Neural cell (in vitro differentiated cells): ENCODE data around the gene PHACTR3. TPM values are rescaled to one million over a fixed set of nuclear protein-coding genes. Genes with fewer than 3 reads are reported as not detected.

ENCODE experiments used
- H2AFZ ChIP-seq: fragments of 200-600, 300-800 bp; sonication (generic), shearing (Covaris generic); 2 replicates; pipeline ENCODE4 v1.6.0; 2014; ENCODE audit warnings: low read depth, mild to moderate bottlenecking, antibody characterized with exemption, low read length, moderate library complexity
- H3F3A ChIP-seq: fragments of 200-600 bp; shearing (Covaris generic); 2 replicates; pipeline ENCODE4 v1.6.1; 2016; ENCODE audit warnings: mild to moderate bottlenecking, moderate library complexity, mixed read lengths, antibody characterized with exemption, low read length; ENCODE audit not compliant: insufficient read depth, poor library complexity, severe bottlenecking
- H3K27ac ChIP-seq: fragments of 200-600, 300-800 bp; sonication (generic), shearing (Covaris generic); 2 replicates; pipeline ENCODE4 v1.5.1; 2014; ENCODE audit warnings: mild to moderate bottlenecking, low read length, moderate library complexity
- H3K27me3 ChIP-seq: fragments of 300-800, 200-600 bp; sonication (generic), shearing (Covaris generic); 2 replicates; pipeline ENCODE4 v1.6.0; 2014; ENCODE audit warnings: mild to moderate bottlenecking, low read depth, low read length, moderate library complexity; ENCODE audit not compliant: insufficient read depth
- H3K36me3 ChIP-seq: fragments of 300-800, 200-600 bp; sonication (generic), shearing (Covaris generic); 2 replicates; pipeline ENCODE4 v1.5.1; 2014; ENCODE audit warnings: mild to moderate bottlenecking, antibody characterized with exemption, low read length, moderate library complexity; ENCODE audit not compliant: insufficient read depth
- H3K4me2 ChIP-seq: fragments of 300-800, 200-600 bp; sonication (generic), shearing (Covaris generic); 2 replicates; pipeline ENCODE4 v1.6.0; 2014; ENCODE audit warnings: mild to moderate bottlenecking, low read length
- H3K4me3 ChIP-seq: fragments of 300-800, 200-600 bp; sonication (generic), shearing (Covaris generic); 2 replicates; pipeline ENCODE4 v1.5.1; 2014; ENCODE audit warnings: mild to moderate bottlenecking, low read length, moderate library complexity
- H3K79me2 ChIP-seq: fragments of 200-600 bp; shearing (Covaris generic); replicated peaks from 2 replicates; pipeline ENCODE4 v1.6.0; 2014; ENCODE audit warnings: mild to moderate bottlenecking, low read length, moderate library complexity; ENCODE audit not compliant: insufficient read depth
- H3K9ac ChIP-seq: fragments of 300-800, 200-600 bp; sonication (generic), shearing (Covaris generic); 2 replicates; pipeline ENCODE4 v1.6.1; 2016; ENCODE audit warnings: mild to moderate bottlenecking, low read length, mixed read lengths
- H3K9me2 ChIP-seq: fragments of 200-600 bp; shearing (Covaris generic); 2 replicates; pipeline ENCODE4 v1.6.1; 2016; ENCODE audit warnings: mild to moderate bottlenecking, low read length, mixed read lengths; ENCODE audit not compliant: insufficient read depth
- H3K9me3 ChIP-seq: fragments of 200-600, 300-800 bp; sonication (generic), shearing (Covaris generic); 2 replicates; pipeline ENCODE4 v1.6.1; 2016; ENCODE audit warnings: mild to moderate bottlenecking, mixed run types, low read length, moderate library complexity, mixed read lengths
- H4K20me1 ChIP-seq: fragments of 200-600 bp; shearing (Covaris generic); 2 replicates; pipeline ENCODE4 v1.6.1; 2016; ENCODE audit warnings: mild to moderate bottlenecking, mixed run types; ENCODE audit not compliant: insufficient read depth
- CTCF ChIP-seq: fragments of 450-650 bp; IDR thresholded peaks from 2 replicates; pipeline ENCODE4 v1.5.1; 2014; ENCODE audit warnings: antibody characterized with exemption, mild to moderate bottlenecking, moderate library complexity; ENCODE audit not compliant: poor library complexity, severe bottlenecking
- EP300 ChIP-seq: fragments of 450-650 bp; conservative IDR thresholded peaks from 2 replicates; pipeline ENCODE4 v1.6.1; 2014; ENCODE audit warnings: antibody characterized with exemption, mild to moderate bottlenecking, moderate library complexity; ENCODE audit not compliant: poor library complexity, severe bottlenecking
- EZH2 ChIP-seq: fragments of 200-600, 300-800 bp; shearing (Covaris generic), sonication (generic); IDR thresholded peaks from 2 replicates; pipeline ENCODE4 v1.6.1; 2014; ENCODE audit warnings: antibody characterized with exemption, low read length, borderline replicate concordance, mild to moderate bottlenecking; ENCODE audit not compliant: insufficient read depth, poor library complexity, severe bottlenecking
- MXI1 ChIP-seq: fragments of 450-650 bp; conservative IDR thresholded peaks from 2 replicates; pipeline ENCODE4 v1.6.1; 2014; ENCODE audit warnings: antibody characterized with exemption, mild to moderate bottlenecking; ENCODE audit not compliant: poor library complexity, severe bottlenecking
- POLR2AphosphoS5 ChIP-seq: IDR thresholded peaks from 2 replicates; pipeline ENCODE4 v1.6.1; 2012
- RAD21 ChIP-seq: fragments of 450-650 bp; conservative IDR thresholded peaks from 2 replicates; pipeline ENCODE4 v1.6.1; 2014; ENCODE audit warnings: antibody characterized with exemption, mild to moderate bottlenecking, moderate library complexity
- REST ChIP-seq: IDR thresholded peaks from 2 replicates; pipeline ENCODE4 v1.6.1; 2012; ENCODE audit warnings: borderline replicate concordance
- SMC3 ChIP-seq: fragments of 450-650 bp; conservative IDR thresholded peaks from 2 replicates; pipeline ENCODE4 v1.6.1; 2014; ENCODE audit warnings: antibody characterized with exemption, mild to moderate bottlenecking, moderate library complexity; ENCODE audit not compliant: poor library complexity
- TAF1 ChIP-seq: IDR thresholded peaks from 2 replicates; pipeline ENCODE4 v1.6.1; 2012; ENCODE audit warnings: low read depth
- polyA plus RNA-seq: library from polyadenylated mRNA; depleted of rRNA; stranded (reverse); fragments of >200 nt; gene quantifications from 2 replicates; pipeline ENCODE4 v1.2.3, GENCODE V29; 2014

Gene PHACTR3
- polyA plus RNA-seq, 1 donor from 2014 or later: 1.3 TPM

GRCh38 chr20:59663513-59664060 lies 59.2 kb downstream of the PHACTR3 start:
- no peak overlapping the region for H3K27ac ChIP-seq
- no peaks in the 10 kb centered on the region for H3K36me3 ChIP-seq
- H3K9me3 ChIP-seq: no peaks in the 10 kb centered on the region
- H3K79me2 ChIP-seq: no peaks in the 10 kb centered on the region
- H4K20me1 ChIP-seq: no peaks in the 10 kb centered on the region
- no peak overlapping the region for H3K4me2 ChIP-seq
- H3K4me3 ChIP-seq: no peak overlapping the region
- no peak for TF ChIP-seq EZH2
- TF ChIP-seq POLR2AphosphoS5: no peak
- no peak for TF ChIP-seq EP300
- no peak for TF ChIP-seq RAD21
- TF ChIP-seq REST: no peak
- H3K27me3 ChIP-seq: no peaks in the 10 kb centered on the region
- no peak overlapping the region for H3K9ac ChIP-seq
- no peak overlapping the region for H2AFZ ChIP-seq
- H3F3A ChIP-seq: no peaks in the 10 kb centered on the region
- H3K9me2 ChIP-seq: no peaks in the 10 kb centered on the region

GRCh38 chr20:59664421-59664941 lies 60.1 kb downstream of the PHACTR3 start:
- H3K36me3 ChIP-seq: no peaks in the 10 kb centered on the region
- TF ChIP-seq CTCF: no peak
- no peak for TF ChIP-seq SMC3
- no peak for TF ChIP-seq EZH2
- no peak for TF ChIP-seq TAF1
- no peak for TF ChIP-seq MXI1
- no peak for TF ChIP-seq EP300
- no peak for TF ChIP-seq RAD21
- no peak for TF ChIP-seq REST
- TF ChIP-seq POLR2AphosphoS5: no peak
- no peak overlapping the region for H2AFZ ChIP-seq
- H3K4me3 ChIP-seq: no peak overlapping the region
- H3K9me2 ChIP-seq: no peaks in the 10 kb centered on the region
- H4K20me1 ChIP-seq: no peaks in the 10 kb centered on the region
- no peaks in the 10 kb centered on the region for H3K9me3 ChIP-seq
- no peak overlapping the region for H3K9ac ChIP-seq
- no peaks in the 10 kb centered on the region for H3K27me3 ChIP-seq
- no peak overlapping the region for H3K4me2 ChIP-seq
- no peaks in the 10 kb centered on the region for H3K79me2 ChIP-seq
- no peaks in the 10 kb centered on the region for H3F3A ChIP-seq
- H3K27ac ChIP-seq: no peak overlapping the region
